ENCODE measurements around the gene CALN1.

The CALN1 gene

DNA sequence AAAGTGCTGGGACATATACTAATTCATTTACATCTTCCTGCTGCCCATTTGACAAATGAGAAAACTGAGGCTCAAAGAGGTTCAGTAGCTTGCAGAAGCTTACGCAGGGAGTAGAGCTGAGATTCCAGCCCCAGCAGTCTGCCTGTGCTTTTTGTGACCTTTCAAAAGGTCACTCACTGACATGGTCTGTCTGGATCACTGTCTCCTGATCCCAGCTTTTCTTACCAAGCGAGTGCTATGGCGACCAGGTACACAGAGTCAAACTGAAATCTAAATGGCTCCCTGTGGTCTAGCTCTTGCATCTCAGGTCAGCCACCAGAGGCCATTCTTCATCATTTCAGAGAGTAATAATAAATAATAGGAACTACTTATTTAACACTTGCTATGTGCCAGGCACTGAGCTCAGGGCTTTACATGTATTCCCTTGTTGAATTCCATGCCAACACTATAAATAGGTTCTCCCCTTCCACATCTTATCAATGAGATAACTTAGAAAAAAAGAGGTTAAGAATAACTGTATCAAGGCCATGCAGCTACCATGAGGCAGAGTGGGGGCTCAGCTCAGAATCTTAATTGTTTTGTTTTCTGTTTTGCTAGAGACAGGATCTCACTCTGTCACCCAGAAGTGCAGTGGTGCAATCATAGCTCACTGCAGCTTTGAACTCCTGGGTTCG is 381.0 kb downstream of the CALN1 start:
- no peak for DNase-seq

DNA sequence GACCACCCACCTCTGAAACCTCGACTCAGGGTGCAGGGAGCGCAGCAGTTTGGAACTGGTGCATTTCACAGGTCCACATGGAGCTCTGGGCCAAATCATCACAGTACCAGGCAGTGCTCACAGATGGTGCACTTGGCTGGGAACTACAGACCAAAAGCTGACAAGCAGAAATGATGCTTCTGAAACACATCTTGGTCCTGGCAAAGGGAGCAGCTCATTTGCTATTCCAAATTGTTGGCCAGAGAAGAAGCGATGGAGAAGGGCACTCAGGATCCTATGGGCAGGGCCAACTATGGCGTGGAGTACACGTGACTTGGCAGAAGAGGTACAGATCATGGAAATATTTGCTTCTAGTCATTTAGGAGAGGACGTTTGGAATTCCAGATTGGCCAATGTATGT is 383.9 kb downstream of the CALN1 start:
- no peak for DNase-seq

GRCh38 chr7:72025381-72025960 is 386.7 kb downstream of the CALN1 start:
- DNase-seq, result no peak

DNA sequence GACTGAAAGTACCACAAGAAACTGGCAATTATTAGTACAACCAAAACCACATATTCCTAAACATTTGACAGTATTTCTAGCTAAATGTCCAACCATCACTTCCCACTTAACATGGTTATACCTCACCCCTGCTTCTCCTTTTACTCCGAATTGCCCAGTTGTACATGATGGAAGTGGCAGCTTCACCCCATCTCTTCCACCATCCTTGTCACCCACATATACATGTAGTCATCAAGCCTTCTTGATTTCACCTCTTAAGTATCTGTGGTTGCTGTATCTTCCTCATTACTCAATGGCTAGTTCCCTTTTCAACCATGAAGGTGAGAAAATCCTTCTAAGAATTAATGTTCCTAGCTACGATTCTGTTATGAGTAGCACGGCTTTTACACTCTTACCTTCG is 388.2 kb downstream of the CALN1 start:
- DNase-seq, result no peak

DNA sequence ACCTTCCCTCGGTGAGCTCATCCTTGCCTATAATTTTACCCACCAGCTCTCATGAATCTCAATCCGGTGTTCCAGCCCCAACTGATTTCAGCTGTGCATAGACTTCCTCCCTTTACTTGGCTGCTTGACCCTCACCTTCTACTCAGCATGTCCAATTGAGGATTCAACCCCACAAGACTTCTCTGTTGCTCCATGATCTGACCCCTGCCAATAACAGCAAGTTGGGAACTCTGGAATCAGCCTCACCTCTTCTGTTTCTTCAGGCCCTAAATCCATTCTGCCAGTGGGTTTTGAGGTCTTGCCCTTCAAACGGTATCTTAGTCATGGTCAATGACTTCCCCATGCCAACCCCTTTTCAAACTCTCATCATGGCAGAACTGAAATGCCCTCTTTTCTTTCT is 390.4 kb downstream of the CALN1 start:
- no peak for DNase-seq

- DNase-seq, result no peak
Measured at GRCh38 chr7:72020311-72020710, 391.8 kb downstream of the CALN1 start.

DNA sequence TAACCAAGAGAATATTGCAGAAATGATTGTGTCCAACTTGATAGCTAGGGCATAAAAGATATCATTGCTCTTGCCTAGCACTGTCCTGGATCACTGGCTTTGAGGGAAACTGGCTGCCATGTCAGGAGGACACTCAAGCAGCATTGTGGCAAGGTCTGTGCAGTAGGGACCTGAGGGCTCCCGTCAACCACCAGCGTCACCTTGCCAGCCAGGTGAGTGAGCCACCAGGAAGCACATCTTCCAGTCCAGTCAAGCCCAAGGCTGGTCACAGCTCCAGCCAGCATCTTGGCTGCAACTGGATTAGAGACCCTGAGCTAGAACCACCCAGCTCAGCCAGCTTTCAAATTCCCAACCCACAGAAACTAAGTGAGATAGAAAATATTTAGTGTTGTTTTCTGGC is 392.7 kb downstream of the CALN1 start:
- DNase-seq, result no peak

DNA sequence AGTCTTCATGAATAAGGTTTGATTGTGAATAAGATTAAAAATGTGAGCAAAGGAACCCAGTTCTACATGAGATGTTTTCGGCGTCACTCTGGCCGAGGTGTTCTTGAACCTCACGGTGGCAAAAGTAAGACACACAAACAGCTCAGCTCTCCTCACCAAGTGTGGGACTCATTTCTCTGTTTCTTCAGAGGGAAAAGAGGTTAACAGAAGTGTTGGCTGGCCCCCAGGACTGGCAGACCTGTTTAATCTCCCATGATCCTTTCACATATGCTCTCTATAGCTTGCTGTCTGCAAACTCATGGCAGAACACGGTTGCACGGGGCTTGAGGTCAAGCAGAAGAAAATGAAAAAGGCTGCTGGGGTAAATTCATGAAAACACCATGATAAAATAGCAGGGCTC is 394.4 kb downstream of the CALN1 start:
- no peak for DNase-seq

DNA sequence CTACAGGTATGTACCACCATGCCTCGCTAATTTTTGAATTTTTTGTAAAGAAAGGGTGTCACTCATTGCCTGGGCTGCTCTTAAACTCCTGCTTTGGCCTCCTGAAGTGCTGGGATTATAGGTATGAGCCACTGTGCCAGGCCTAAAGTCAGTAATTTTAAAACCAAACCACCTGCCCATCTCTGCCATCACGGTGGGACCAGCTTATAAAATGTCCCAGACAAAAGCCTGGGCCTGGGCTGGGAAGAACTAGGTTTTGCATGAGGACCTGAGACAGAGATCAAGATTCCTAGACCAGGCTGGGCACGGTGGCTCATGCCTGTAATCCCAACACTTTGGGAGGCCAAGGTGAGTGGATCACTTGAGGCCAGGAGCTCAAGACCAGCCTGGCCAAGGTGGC is 395.6 kb downstream of the CALN1 start:
- DNase-seq, result no peak

DNA sequence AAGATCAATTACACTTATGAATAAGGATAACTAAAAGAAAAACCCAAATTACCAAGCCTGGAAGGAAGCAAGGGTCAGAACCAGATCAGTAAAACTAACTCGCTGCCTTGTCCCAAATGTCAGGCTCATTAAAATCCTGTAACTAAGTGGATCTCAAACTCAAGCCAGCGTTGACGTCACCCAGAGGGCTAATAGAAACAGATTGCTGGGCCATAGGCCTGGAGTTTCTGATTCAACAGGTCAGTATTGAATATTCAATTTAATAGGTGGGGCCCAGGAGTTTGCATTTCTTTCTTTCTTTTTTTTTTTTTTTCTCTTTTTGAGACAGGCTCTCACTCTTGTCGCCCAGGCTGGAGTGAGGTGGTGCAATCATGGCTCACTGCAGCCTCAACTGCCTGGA is 397.0 kb downstream of the CALN1 start:
- DNase-seq, result no peak

- DNase-seq, result no peak
Measured at GRCh38 chr7:72007018-72007417, 405.1 kb downstream of the CALN1 start.

DNA sequence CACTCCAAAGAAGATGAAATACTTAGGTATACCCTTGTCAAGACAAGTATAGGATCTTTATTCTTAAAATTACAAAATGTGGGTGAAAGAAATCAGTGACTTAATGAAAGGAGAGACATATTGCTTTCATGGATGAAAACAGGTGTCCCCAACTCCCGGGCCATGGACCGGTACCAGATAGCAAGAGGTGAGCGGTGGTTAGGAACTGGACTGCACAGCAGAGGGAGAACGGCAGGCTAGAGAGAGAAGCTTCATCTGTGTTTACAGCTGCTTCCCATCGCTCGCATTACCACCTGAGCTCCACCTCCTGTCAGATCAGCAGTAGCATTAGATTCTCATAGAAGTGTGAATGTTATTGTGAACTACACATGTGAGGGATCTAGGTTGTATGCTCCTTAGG is 408.9 kb downstream of the CALN1 start:
- DNase-seq, result no peak

- no peak for DNase-seq
Measured at GRCh38 chr7:71996141-71996540, 416.0 kb downstream of the CALN1 start.

DNA sequence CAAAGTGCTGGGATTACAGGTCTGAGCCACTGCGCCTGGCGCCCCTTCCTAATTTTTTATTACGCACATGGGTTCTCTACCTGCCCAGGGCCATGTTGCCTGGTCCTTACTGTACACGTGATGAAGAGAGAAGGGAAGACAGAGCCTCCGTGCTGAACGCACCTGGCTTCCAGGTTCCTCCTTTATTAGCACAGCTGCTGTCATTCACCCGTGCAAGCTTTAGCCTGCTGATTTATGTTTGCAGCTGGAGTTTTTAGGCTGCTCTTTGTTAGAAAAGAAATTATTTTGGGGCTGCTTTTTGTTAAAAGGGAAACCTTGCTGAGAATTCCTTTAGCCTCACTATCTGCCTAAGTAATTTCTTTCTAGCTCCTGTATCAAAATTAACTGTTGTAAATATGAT is 417.0 kb downstream of the CALN1 start:
- no peak for DNase-seq

DNA sequence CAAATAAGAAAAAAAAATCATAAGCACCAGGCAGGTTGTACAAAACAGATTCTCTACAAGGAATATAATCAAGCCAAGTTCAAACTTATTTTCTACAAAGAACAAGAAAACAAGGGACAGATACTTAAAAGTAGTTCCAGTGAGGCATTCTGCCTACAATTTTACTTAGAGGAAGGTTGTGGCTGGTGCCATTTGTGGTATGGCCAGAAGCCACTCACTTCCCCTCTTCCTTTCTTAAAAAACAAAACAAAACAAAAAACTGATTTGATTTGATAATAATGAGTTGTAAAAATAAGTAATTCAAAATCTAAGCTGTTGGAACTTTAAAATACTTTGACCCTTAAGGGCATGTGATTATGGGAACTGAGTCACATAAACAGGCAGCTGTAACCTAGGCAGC is 420.6 kb downstream of the CALN1 start:
- DNase-seq, result no peak

GRCh38 chr7:71990138-71990462 is 422.0 kb downstream of the CALN1 start:
- DNase-seq, result no peak

GRCh38 chr7:71988201-71988600 is 423.9 kb downstream of the CALN1 start:
- no peak for DNase-seq

DNA sequence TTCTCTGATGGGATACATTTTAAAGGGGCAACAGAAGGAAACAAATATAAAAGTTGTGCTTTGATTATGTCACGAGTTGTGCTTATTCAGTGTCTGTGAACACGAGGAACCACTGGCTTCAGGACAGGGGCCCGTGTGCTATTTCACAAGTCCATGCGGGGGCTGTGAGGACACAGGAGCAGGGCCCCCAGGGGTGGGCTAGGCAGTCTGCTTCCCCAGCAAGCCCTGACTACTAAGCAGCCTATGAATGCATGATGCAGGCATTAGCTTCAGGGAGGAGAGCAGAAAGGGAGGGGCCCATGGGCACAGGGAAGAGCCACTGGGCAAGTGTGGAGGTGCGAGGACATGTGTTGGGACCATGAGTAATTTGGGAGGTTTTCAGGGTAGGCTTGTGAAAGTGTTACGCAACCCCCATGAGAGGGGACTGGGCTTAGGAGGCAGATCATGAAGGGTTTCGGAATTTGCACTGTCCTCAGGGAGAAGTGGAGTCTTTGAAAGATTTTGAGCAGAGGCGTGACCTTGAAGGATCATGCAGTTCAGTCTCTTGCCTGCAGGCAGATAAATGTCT is 424.9 kb downstream of the CALN1 start:
- DNase-seq, result no peak

DNA sequence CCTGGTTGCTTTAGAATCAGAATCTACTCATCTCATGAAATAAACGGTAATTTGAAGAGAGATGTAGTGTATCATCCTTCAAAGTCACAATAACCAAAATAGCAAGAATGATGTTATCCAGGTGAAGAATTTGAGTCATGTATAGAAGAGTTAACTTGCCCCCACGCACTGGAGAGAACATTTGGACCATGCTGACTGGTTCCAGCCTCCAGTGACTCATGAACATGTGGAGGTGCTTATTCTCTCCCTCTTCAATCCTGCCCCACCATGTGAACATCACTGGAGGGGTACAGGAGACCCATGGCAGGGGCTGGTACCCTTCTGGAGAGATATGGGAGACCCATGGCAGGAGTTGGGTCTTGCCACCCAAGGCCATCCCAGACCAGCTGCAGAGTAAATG is 427.8 kb downstream of the CALN1 start:
- no peak for DNase-seq

- DNase-seq, result no peak
Measured at GRCh38 chr7:71982851-71983250, 429.3 kb downstream of the CALN1 start.

DNA sequence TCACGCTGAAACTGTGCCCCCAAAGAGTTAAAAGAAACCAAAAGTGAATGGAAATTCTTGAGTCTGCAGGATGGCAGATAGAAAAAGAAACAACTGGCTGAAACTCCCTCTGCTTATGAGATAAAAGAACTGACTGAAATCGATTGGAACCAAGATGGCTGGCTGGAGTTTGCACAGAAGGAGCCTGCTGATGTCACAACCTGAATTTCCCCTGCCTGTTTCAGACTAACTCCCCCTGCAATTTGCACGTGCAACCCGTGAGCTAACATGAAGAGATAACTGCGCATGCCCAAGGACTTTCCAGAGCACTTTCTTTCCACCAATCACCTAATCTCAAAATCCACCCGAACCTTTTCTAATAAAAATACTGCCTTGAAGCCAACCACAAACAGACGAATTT is 435.5 kb downstream of the CALN1 start:
- DNase-seq, result no peak

- no peak for DNase-seq
Measured at GRCh38 chr7:71974611-71975010, 437.5 kb downstream of the CALN1 start.

- DNase-seq, result no peak
Measured at GRCh38 chr7:71972534-71972933, 439.6 kb downstream of the CALN1 start.

GRCh38 chr7:71970725-71971124 is 441.4 kb downstream of the CALN1 start:
- no peak for DNase-seq

DNA sequence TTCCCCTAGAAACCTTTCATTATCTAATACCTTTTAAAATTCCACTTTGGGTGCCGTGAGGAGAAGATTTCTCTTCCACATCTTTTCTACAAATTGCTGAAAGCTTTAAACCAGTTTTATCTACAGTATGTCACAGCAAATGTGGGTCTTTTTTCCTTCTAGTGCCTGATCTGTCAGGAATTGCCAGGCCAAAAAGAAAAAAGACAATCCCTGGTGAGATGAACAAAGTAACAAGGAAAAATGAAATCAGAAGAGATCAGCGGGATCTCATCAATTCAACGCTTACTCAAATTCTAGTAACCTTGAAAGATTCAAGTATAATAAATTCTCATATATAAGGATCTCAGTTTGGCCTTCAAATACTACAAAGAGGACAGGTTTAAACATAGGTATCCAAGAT is 449.5 kb downstream of the CALN1 start:
- no peak for DNase-seq
